ENCODE measurements around the gene ZMYND8. TPM values are rescaled to one million over a fixed set of nuclear protein-coding genes. Genes with fewer than 3 reads are reported as not detected.
A peak's percentile ranks its signal among the peaks of the same experiment; 100 is the strongest.

Gene ZMYND8
- total RNA-seq, 1 experiment from 2014 or later: 11.6 TPM

GRCh38 chr20:47222468-47223119 lies 133.9 kb downstream of the ZMYND8 start:
- intact Hi-C loops (cut with micrococcal nuclease): no loop called here
- no peak overlapping the region for H3K4me3 ChIP-seq (ENCODE audit: low read length)
- no peak overlapping the region for H3K27ac ChIP-seq (ENCODE audit: low read length)
- no peaks in the 10 kb centered on the region for H3K9me2 ChIP-seq (replicated peaks; ENCODE audit: low read length)
- DNase-seq (no peak), ATAC-seq (no peak)
- H2AFZ ChIP-seq (ENCODE audit: low read length): no peak overlapping the region
- POLR2A ChIA-PET (ENCODE audit: unreplicated experiment): no interaction called here
- H3F3A ChIP-seq (ENCODE audit: low read length, unreplicated experiment): no peaks in the 10 kb centered on the region
- BruUV-seq (replicated peaks): no TSS peak
- H3K4me1 ChIP-seq (ENCODE audit: insufficient read depth, low read length): no peaks in the 10 kb centered on the region
- TF ChIP-seq EZH2 (IDR thresholded peaks at IDR 0.05; ENCODE audit: low read length, unreplicated experiment): no peak
- TF ChIP-seq, protein P1, sequence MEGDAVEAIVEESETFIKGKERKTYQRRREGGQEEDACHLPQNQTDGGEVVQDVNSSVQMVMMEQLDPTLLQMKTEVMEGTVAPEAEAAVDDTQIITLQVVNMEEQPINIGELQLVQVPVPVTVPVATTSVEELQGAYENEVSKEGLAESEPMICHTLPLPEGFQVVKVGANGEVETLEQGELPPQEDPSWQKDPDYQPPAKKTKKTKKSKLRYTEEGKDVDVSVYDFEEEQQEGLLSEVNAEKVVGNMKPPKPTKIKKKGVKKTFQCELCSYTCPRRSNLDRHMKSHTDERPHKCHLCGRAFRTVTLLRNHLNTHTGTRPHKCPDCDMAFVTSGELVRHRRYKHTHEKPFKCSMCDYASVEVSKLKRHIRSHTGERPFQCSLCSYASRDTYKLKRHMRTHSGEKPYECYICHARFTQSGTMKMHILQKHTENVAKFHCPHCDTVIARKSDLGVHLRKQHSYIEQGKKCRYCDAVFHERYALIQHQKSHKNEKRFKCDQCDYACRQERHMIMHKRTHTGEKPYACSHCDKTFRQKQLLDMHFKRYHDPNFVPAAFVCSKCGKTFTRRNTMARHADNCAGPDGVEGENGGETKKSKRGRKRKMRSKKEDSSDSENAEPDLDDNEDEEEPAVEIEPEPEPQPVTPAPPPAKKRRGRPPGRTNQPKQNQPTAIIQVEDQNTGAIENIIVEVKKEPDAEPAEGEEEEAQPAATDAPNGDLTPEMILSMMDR (conservative IDR thresholded peaks at IDR 0.05; ENCODE audit: low read depth, low read length): no peak
- H3K36me3 ChIP-seq (ENCODE audit: low read depth, low read length): peaks cover 11% of the 10 kb centered on the region; the same call in 1 of the 2 replicates
- H3K27me3 ChIP-seq (ENCODE audit: low read length): no peaks in the 10 kb centered on the region
- H3K4me2 ChIP-seq (ENCODE audit: low read length): no peak overlapping the region
- H3K9ac ChIP-seq (ENCODE audit: low read length): no peak overlapping the region
- no peaks in the 10 kb centered on the region for H3K79me2 ChIP-seq (ENCODE audit: low read length)
- no peaks in the 10 kb centered on the region for H4K20me1 ChIP-seq (ENCODE audit: low read length)
- CTCF ChIA-PET: interaction anchor here (0.6 kb wide), 1 partner anchor 48 kb away, joined by 3 read pairs; no protein-coding TSS in a partner anchor
- no peaks in the 10 kb centered on the region for H3K9me3 ChIP-seq (ENCODE audit: low read length)

- no peak overlapping the region for H3K27ac ChIP-seq (ENCODE audit: low read length)
- H2AFZ ChIP-seq (ENCODE audit: low read length): no peak overlapping the region
- H3K27me3 ChIP-seq (ENCODE audit: low read length): no peaks in the 10 kb centered on the region
- POLR2A ChIA-PET (ENCODE audit: unreplicated experiment): no interaction called here
- TF ChIP-seq EZH2phosphoT487 (IDR thresholded peaks at IDR 0.05; ENCODE audit: borderline replicate concordance, low read length) (no peak), EZH2 (IDR thresholded peaks at IDR 0.05; ENCODE audit: low read length, unreplicated experiment) (no peak)
- TF ChIP-seq, protein P1 (conservative IDR thresholded peaks at IDR 0.05; ENCODE audit: low read depth, low read length): no peak
- no peaks in the 10 kb centered on the region for H4K20me1 ChIP-seq (ENCODE audit: low read length)
- H3K4me3 ChIP-seq (ENCODE audit: low read length): no peak overlapping the region
- H3K9ac ChIP-seq (ENCODE audit: low read length): no peak overlapping the region
- H3K9me3 ChIP-seq (ENCODE audit: low read length): no peaks in the 10 kb centered on the region
- peaks cover 11% of the 10 kb centered on the region; the same call in 1 of the 2 replicates for H3K36me3 ChIP-seq (ENCODE audit: low read depth, low read length)
- H3F3A ChIP-seq (ENCODE audit: low read length, unreplicated experiment): no peaks in the 10 kb centered on the region
- no peak overlapping the region for H3K4me2 ChIP-seq (ENCODE audit: low read length)
- CTCF ChIA-PET: interaction anchor here (0.7 kb wide), 1 partner anchor 53 kb away, joined by 4 read pairs; no protein-coding TSS in a partner anchor
- no TSS peak for BruUV-seq (replicated peaks)
- DNase-seq (no peak), ATAC-seq (no peak)
- no peaks in the 10 kb centered on the region for H3K9me2 ChIP-seq (replicated peaks; ENCODE audit: low read length)
- no peaks in the 10 kb centered on the region for H3K79me2 ChIP-seq (ENCODE audit: low read length)
- intact Hi-C loops (cut with micrococcal nuclease): no loop called here
- no peaks in the 10 kb centered on the region for H3K4me1 ChIP-seq (ENCODE audit: insufficient read depth, low read length)
Observed at GRCh38 chr20:47221036-47221625, 135.4 kb downstream of the ZMYND8 start.

- TF ChIP-seq, protein P1 (conservative IDR thresholded peaks at IDR 0.05; ENCODE audit: low read depth, low read length): peak; percentile 90
- TF ChIP-seq EZH2phosphoT487 (IDR thresholded peaks at IDR 0.05; ENCODE audit: borderline replicate concordance, low read length): no peak
- no peak for TF ChIP-seq EZH2 (IDR thresholded peaks at IDR 0.05; ENCODE audit: low read length, unreplicated experiment)
- no TSS peak for BruUV-seq (replicated peaks)
- Histone ChIP-seq H3K4me3 (ENCODE audit: low read length) (no peak overlapping the region), H4K20me1 (ENCODE audit: low read length) (no peaks in the 10 kb centered on the region), H2AFZ (ENCODE audit: low read length) (no peak overlapping the region), H3K36me3 (ENCODE audit: low read depth, low read length) (peaks cover 15% of the 10 kb centered on the region; the same call in 1 of the 2 replicates), H3K27ac (ENCODE audit: low read length) (no peak overlapping the region), H3K27me3 (ENCODE audit: low read length) (no peaks in the 10 kb centered on the region), H3K9ac (ENCODE audit: low read length) (no peak overlapping the region), H3K4me2 (ENCODE audit: low read length) (no peak overlapping the region), H3K79me2 (ENCODE audit: low read length) (no peaks in the 10 kb centered on the region), H3F3A (ENCODE audit: low read length, unreplicated experiment) (no peaks in the 10 kb centered on the region), H3K4me1 (ENCODE audit: insufficient read depth, low read length) (no peaks in the 10 kb centered on the region), H3K9me2 (replicated peaks; ENCODE audit: low read length) (no peaks in the 10 kb centered on the region), H3K9me3 (ENCODE audit: low read length) (no peaks in the 10 kb centered on the region)
- POLR2A ChIA-PET (ENCODE audit: unreplicated experiment): no interaction called here
- CTCF ChIA-PET: no interaction called here
- intact Hi-C loops (cut with micrococcal nuclease): no loop called here
- ATAC-seq (no peak), DNase-seq (peak; percentile 55)
Observed at GRCh38 chr20:47220161-47220582, 136.3 kb downstream of the ZMYND8 start.
